Left ventricle myocardium inferior (tissue), 1 donor: ENCODE results near the gene CDK5RAP3. TPM values are rescaled to one million over a fixed set of nuclear protein-coding genes. Genes with fewer than 3 reads are reported as not detected.

Experiments used
- DNase-seq: peaks from one replicate; pipeline ENCODE4 v3.0.0-alpha.2; 2020
- H3K27ac ChIP-seq: fragments of 200-600 bp; replicated peaks from 2 replicates; pipeline ENCODE4 v1.8.0; 2021
- H3K27me3 ChIP-seq: fragments of 200-600 bp; 2 replicates; pipeline ENCODE4 v1.8.0; 2021; ENCODE audit warnings: low read depth
- H3K36me3 ChIP-seq: fragments of 200-600 bp; 2 replicates; pipeline ENCODE4 v1.8.0; 2021
- H3K4me1 ChIP-seq: fragments of 200-600 bp; 2 replicates; pipeline ENCODE4 v1.8.0; 2021
- H3K4me3 ChIP-seq: fragments of 200-600 bp; 2 replicates; pipeline ENCODE4 v1.8.0; 2021; ENCODE audit warnings: mild to moderate bottlenecking, moderate library complexity
- H3K9me3 ChIP-seq: fragments of 200-600 bp; replicated peaks from 2 replicates; pipeline ENCODE4 v1.8.0; 2021
- intact Hi-C: fragments of 100-400 bp; cut with micrococcal nuclease; formaldehyde crosslinking; loops from one replicate; pipeline ENCODE4 v1.11.0; 2022
- long read RNA-seq: library from polyadenylated mRNA; unstranded; transcript quantifications from one replicate; pipeline ENCODE4 v2.0.0, GENCODE V29; 2021
- total RNA-seq: library from RNA; stranded (reverse); fragmentation: NEBNext Ultra II Directional; extraction: Animal tissue kit (Norgen Biotek cat#: 25700); gene quantifications from one replicate; pipeline ENCODE4 v1.2.1, GENCODE V29; 2021
- TF ChIP-seq, protein P1 (sequence below): fragments of 200-600 bp; IDR thresholded peaks from 2 replicates; pipeline ENCODE4 v1.8.0; 2021; ENCODE audit warnings: antibody characterized with exemption, mild to moderate bottlenecking, borderline replicate concordance
- donor health status: DM: no; HTN: yes; CAD: no; lungs with severe emphysema.

CDK5RAP3 gene, protein sequence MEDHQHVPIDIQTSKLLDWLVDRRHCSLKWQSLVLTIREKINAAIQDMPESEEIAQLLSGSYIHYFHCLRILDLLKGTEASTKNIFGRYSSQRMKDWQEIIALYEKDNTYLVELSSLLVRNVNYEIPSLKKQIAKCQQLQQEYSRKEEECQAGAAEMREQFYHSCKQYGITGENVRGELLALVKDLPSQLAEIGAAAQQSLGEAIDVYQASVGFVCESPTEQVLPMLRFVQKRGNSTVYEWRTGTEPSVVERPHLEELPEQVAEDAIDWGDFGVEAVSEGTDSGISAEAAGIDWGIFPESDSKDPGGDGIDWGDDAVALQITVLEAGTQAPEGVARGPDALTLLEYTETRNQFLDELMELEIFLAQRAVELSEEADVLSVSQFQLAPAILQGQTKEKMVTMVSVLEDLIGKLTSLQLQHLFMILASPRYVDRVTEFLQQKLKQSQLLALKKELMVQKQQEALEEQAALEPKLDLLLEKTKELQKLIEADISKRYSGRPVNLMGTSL
- 50.1 TPM for total RNA-seq
- long read RNA-seq, transcript CDK5RAP3-201 (14 exons, 1,866 nt) = major isoform, 58 of 82 reads
- long read RNA-seq, partial matches to known transcripts = 11 of 82 reads
- long read RNA-seq, other reads (novel, unspliced or antisense) = 5 of 82 reads

DNA sequence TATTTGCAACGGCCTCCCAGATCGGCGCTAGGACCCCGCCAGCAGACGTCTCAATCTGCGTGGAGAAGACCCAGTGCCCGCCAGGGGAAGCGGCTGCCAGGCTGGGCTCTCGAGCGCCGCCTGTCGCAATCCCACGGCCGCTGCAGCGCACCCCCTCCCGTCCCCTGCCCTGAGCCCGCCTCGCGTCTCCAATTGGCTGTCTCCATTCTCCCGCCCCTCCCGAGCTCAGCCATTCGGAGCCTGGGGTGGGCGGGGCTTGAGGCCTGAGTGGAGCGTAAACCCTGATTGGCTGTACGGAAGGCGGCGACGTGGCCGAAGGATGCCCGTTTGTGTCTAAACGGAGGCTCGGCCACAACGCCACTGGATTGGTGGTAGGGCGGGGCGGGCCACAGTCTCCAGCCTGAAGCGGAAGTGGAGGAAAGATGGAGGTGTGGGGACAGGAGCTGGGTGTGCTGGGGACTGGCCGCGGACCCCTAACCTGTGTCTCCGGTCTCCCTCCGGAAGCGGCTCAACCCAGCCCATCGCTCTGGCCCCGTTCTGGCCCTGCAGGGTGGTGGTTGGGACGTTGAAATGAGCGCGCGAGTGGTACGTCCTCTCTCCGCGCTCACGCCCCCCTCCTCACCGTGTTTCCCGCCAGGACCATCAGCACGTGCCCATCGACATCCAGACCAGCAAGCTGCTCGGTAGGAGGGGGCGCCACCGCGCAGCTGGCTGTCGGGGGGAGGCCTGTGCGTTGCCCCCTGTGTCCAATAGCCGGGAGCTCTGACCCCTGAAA is at the start of gene CDK5RAP3:
CDK5RAP3 (plus strand) TSS at position 389 of the 775 bp plus-strand sequence; CDS start at position 423, 34 bp downstream.
- intact Hi-C loops = loop anchor here (10.0 kb wide), 1 partner anchor 126 kb away; the partner anchor contains the start of gene SCRN2
- Histone ChIP-seq H3K27ac (peak within 1 kb of the TSS; percentile 85), H3K9me3 (no peaks in the 10 kb centered on the region), H3K36me3 (peaks cover 28% of the 10 kb centered on the region), H3K27me3 (no peaks in the 10 kb centered on the region), H3K4me3 (peak within 1 kb of the TSS; percentile 93), H3K4me1 (peaks cover 21% of the 10 kb centered on the region)
- DNase-seq = peak; percentile 100
- TF ChIP-seq, protein P1, sequence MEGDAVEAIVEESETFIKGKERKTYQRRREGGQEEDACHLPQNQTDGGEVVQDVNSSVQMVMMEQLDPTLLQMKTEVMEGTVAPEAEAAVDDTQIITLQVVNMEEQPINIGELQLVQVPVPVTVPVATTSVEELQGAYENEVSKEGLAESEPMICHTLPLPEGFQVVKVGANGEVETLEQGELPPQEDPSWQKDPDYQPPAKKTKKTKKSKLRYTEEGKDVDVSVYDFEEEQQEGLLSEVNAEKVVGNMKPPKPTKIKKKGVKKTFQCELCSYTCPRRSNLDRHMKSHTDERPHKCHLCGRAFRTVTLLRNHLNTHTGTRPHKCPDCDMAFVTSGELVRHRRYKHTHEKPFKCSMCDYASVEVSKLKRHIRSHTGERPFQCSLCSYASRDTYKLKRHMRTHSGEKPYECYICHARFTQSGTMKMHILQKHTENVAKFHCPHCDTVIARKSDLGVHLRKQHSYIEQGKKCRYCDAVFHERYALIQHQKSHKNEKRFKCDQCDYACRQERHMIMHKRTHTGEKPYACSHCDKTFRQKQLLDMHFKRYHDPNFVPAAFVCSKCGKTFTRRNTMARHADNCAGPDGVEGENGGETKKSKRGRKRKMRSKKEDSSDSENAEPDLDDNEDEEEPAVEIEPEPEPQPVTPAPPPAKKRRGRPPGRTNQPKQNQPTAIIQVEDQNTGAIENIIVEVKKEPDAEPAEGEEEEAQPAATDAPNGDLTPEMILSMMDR = peak; percentile 97

DNA sequence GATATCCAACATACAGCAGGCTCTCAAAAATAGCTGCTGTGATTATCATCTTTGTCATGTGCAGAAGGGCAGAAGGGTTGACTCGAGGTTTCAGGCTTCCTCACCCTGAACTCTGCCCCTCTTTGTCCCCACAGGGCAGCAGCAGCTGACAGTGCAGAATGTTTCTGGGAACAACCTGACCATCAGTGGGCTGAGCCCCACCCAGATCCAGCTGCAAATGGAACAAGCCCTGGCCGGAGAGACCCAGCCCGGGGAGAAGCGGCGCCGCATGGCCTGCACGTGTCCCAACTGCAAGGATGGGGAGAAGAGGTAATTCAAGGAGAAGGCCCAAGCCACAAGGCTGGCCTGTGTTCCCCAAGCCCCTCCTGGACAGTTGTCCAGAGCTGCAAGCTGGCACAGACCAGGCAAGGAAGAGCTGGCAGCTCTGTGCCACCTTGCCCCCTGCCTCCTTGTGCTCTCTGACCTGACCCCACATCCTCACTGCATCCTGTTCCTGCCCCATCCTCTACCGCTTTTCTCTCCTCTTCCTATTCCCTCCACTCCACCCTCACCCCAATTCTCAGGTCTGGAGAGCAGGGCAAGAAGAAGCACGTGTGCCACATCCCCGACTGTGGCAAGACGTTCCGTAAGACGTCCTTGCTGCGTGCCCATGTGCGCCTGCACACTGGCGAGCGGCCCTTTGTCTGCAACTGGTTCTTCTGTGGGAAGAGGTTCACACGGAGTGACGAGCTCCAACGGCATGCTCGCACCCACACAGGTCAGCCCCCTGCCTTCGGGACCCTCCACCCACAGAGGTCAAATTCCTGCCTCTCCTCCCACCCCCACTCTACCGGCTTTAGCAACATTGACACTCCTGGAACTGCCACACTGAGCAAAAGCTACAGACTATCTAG is 45.9 kb upstream of the CDK5RAP3 start:
- Histone ChIP-seq H3K36me3 (peaks cover 81% of the 10 kb centered on the region), H3K4me1 (peaks cover 25% of the 10 kb centered on the region), H3K27me3 (no peaks in the 10 kb centered on the region), H3K4me3 (no peak overlapping the region), H3K27ac (no peak overlapping the region), H3K9me3 (no peaks in the 10 kb centered on the region)
- intact Hi-C loops = no loop called here
- no peak for DNase-seq
- TF ChIP-seq, protein P1 = no peak

DNA sequence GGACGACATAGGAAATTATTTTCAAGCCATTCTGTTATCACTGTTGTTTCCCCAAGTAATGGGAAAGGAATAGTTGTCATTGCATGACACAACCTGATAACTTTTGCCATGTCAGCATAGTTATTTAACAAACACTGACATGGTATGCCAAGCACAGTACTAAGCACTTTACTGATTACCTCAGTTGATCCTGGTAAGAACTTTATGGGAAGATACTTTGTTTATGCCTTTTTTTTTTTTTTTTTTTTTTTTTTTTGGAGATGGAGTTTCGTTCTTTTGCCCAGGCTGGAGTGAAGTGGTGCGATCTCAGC is 45.3 kb upstream of the CDK5RAP3 start:
- H3K27ac ChIP-seq = no peak overlapping the region
- H3K36me3 ChIP-seq = peaks cover 87% of the 10 kb centered on the region
- TF ChIP-seq, protein P1 = no peak
- no peak for DNase-seq
- peaks cover 30% of the 10 kb centered on the region for H3K4me1 ChIP-seq
- no peaks in the 10 kb centered on the region for H3K9me3 ChIP-seq
- no peak overlapping the region for H3K4me3 ChIP-seq
- intact Hi-C loops = no loop called here
- no peaks in the 10 kb centered on the region for H3K27me3 ChIP-seq

DNA sequence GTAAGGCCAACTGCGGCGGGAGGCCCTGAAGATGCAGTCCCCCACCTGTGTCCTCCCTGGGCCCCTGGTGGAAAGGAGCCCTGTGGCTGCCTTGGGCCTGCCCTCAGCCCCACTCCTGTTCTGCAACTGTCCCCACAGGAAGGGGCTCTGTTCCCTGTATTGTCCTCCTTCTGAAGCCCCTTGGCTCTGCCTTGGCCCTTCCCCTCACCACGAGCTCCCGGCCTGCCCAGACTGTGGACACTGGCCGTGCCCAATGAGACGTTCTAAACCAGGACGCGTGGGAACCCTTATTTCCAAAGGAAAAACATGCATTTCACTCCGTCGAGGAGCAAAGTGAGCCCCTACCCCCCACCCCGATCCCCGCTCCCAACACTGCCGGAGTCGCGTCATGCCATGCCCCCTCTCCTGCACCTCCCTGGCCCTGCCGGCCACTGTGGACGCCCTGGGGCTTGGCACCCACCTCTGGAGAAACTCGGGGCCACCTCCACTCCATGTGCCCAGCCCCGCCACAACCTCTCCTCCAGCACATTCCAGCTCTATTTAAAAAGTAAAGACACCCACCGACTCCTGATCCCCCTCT is 43.0 kb upstream of the CDK5RAP3 start:
- TF ChIP-seq, protein P1 = no peak
- peaks cover 69% of the 10 kb centered on the region for H3K36me3 ChIP-seq
- no peak for DNase-seq
- H3K4me3 ChIP-seq = no peak overlapping the region
- no peaks in the 10 kb centered on the region for H3K9me3 ChIP-seq
- H3K27ac ChIP-seq = peak overlapping the region; percentile 80
- no peaks in the 10 kb centered on the region for H3K27me3 ChIP-seq
- intact Hi-C loops = no loop called here
- H3K4me1 ChIP-seq = peaks cover 30% of the 10 kb centered on the region
